ENCODE results near the gene ERI2.

- no peak for TF ChIP-seq CTCF (conservative IDR thresholded peaks at IDR 0.05; ENCODE audit: low read depth, low read length)
- TF ChIP-seq RAD21 (IDR thresholded peaks at IDR 0.05; ENCODE audit: low read length), result no peak
- no peak for TF ChIP-seq POLR2A (IDR thresholded peaks at IDR 0.05; ENCODE audit: low read depth, low read length)
- TF ChIP-seq FOS (IDR thresholded peaks at IDR 0.05; ENCODE audit: low read depth, low read length), result no peak
- no peak for TF ChIP-seq MAFK (IDR thresholded peaks at IDR 0.05; ENCODE audit: low read depth, low read length)
- no peak for TF ChIP-seq RFX5 (IDR thresholded peaks at IDR 0.05; ENCODE audit: low read depth, low read length)
Observed at GRCh38 chr16:20833086-20833485, 26.8 kb upstream of the ERI2 start.

Measured in IMR-90 (cell line).